Mucosa of descending colon (tissue), 3 donors: ENCODE measurements around the gene SLC25A4. TPM values are rescaled to one million over a fixed set of nuclear protein-coding genes. Genes with fewer than 3 reads are reported as not detected.
"Not testable (repeated sequence)": the region's sequence is repeated elsewhere in the genome, so short reads cannot be mapped to it uniquely, and the experiment has no call there.

ENCODE experiments used
- ATAC-seq: fragments of 200-7000 bp; cut with Tn5 transposase; one replicate; pipeline ENCODE4 v1.9.1; 2020; ENCODE audit warnings: mild to moderate bottlenecking, moderate library complexity
- DNase-seq, 3 donors: peaks; one replicate each; pipeline ENCODE4 v3.0.0-alpha.2; 2020
- H3K36me3 ChIP-seq: fragments of 200-600 bp; one replicate; pipeline ENCODE4 v1.8.0; 2021; ENCODE audit warnings: low read depth, mild to moderate bottlenecking
- H3K4me1 ChIP-seq: fragments of 200-600 bp; one replicate; pipeline ENCODE4 v1.8.0; 2021; ENCODE audit warnings: low read depth, mild to moderate bottlenecking
- H3K4me3 ChIP-seq: fragments of 200-600 bp; one replicate; pipeline ENCODE4 v1.8.0; 2021; ENCODE audit warnings: mild to moderate bottlenecking
- H3K9me3 ChIP-seq: fragments of 200-600 bp; one replicate; pipeline ENCODE4 v1.8.0; 2021; ENCODE audit warnings: mild to moderate bottlenecking
- intact Hi-C, 2 donors: fragments of 100-400 bp; cut with DNase I in 1 of 2; cut with micrococcal nuclease in 1 of 2; formaldehyde crosslinking; loops; one replicate each; pipeline versions ENCODE4 v1.11.0 to v1.11.1; 2022; cut with DNase I, micrococcal nuclease
- total RNA-seq, 3 donors: library from RNA; stranded (reverse); fragmentation: NEBNext Ultra II Directional in 2 of 3; extraction: Animal tissue kit (Norgen Biotek cat#: 25700) in 2 of 3; gene quantifications; one replicate each; pipeline versions ENCODE4 v1.2.1 to v1.2.4, GENCODE V29; 2021 to 2023
- TF ChIP-seq, protein P1 (sequence below): fragments of 200-600 bp; IDR thresholded peaks from one replicate; pipeline ENCODE4 v1.8.0; 2022; ENCODE audit warnings: antibody characterized with exemption, mild to moderate bottlenecking
- donor health status: DM: no; HTN: no; CAD: no; lungs with moderate emphysema.
- donor health status: DM: no; HTN: no; CAD: no.
- donor health status: DM: no; HTN: yes; CAD: no.

SLC25A4 gene
- total RNA-seq, 3 donors from 2014 or later: 30.6 to 115 (median 31.9) TPM

- Histone ChIP-seq H3K36me3 (no peaks in the 10 kb centered on the region), H3K4me1 (no peaks in the 10 kb centered on the region), H3K9me3 (no peaks in the 10 kb centered on the region), H3K4me3 (no peak overlapping the region)
- intact Hi-C loops: no loop called here
- DNase-seq: no peak
- TF ChIP-seq, protein P1, sequence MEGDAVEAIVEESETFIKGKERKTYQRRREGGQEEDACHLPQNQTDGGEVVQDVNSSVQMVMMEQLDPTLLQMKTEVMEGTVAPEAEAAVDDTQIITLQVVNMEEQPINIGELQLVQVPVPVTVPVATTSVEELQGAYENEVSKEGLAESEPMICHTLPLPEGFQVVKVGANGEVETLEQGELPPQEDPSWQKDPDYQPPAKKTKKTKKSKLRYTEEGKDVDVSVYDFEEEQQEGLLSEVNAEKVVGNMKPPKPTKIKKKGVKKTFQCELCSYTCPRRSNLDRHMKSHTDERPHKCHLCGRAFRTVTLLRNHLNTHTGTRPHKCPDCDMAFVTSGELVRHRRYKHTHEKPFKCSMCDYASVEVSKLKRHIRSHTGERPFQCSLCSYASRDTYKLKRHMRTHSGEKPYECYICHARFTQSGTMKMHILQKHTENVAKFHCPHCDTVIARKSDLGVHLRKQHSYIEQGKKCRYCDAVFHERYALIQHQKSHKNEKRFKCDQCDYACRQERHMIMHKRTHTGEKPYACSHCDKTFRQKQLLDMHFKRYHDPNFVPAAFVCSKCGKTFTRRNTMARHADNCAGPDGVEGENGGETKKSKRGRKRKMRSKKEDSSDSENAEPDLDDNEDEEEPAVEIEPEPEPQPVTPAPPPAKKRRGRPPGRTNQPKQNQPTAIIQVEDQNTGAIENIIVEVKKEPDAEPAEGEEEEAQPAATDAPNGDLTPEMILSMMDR: no peak
- ATAC-seq: no peak
These were observed 43.1 kb upstream of the SLC25A4 start for GRCh38 chr4:185099940-185100339.

GRCh38 chr4:185100423-185100822 lies 42.6 kb upstream of the SLC25A4 start:
- Histone ChIP-seq H3K9me3 (no peaks in the 10 kb centered on the region), H3K4me1 (no peaks in the 10 kb centered on the region), H3K36me3 (no peaks in the 10 kb centered on the region), H3K4me3 (no peak overlapping the region)
- no peak for ATAC-seq
- TF ChIP-seq, protein P1: no peak
- no peak for DNase-seq
- intact Hi-C loops: no loop called here

DNA sequence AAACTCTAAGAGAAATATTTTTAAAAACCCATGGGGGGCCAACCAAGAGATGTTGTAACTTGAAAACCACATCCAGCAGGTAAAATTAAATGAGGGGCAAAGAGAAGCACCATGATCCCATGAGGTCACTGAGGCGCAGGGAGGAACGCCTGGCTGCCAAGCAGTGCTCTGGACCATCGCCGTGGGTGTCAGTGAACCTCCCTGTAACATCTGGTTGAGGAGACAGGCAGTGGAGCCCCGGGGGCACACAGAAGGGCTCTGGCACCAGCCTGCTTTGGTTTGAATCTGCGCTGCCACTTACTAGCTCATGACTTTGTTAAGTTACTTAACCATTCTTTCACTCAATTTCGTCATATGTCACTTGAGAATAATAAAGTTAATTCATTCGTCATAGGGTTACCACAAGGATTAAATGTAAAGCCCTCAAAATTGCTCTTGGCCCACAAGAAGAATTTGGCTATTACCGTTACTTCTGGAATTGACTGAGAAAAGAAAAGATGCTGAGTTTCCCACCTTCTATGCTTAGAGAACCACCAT lies 41.6 kb upstream of the SLC25A4 start:
- intact Hi-C loops: no loop called here
- no peak overlapping the region for H3K4me3 ChIP-seq
- H3K4me1 ChIP-seq: no peaks in the 10 kb centered on the region
- DNase-seq (no peak), ATAC-seq (no peak)
- no peaks in the 10 kb centered on the region for H3K9me3 ChIP-seq
- TF ChIP-seq, protein P1: no peak
- no peaks in the 10 kb centered on the region for H3K36me3 ChIP-seq

- Histone ChIP-seq H3K4me1 (no peaks in the 10 kb centered on the region), H3K4me3 (no peak overlapping the region), H3K36me3 (no peaks in the 10 kb centered on the region), H3K9me3 (no peaks in the 10 kb centered on the region)
- intact Hi-C loops: no loop called here
- no peak for DNase-seq
- ATAC-seq: no peak
- TF ChIP-seq, protein P1: no peak
These were observed 38.3 kb upstream of the SLC25A4 start for GRCh38 chr4:185104733-185105132.

GRCh38 chr4:185106353-185106752 lies 36.7 kb upstream of the SLC25A4 start:
- intact Hi-C loops: no loop called here
- no peaks in the 10 kb centered on the region for H3K9me3 ChIP-seq
- no peak overlapping the region for H3K4me3 ChIP-seq
- ATAC-seq (no peak), DNase-seq (no peak)
- H3K4me1 ChIP-seq: no peaks in the 10 kb centered on the region
- no peaks in the 10 kb centered on the region for H3K36me3 ChIP-seq
- TF ChIP-seq, protein P1: no peak

DNA sequence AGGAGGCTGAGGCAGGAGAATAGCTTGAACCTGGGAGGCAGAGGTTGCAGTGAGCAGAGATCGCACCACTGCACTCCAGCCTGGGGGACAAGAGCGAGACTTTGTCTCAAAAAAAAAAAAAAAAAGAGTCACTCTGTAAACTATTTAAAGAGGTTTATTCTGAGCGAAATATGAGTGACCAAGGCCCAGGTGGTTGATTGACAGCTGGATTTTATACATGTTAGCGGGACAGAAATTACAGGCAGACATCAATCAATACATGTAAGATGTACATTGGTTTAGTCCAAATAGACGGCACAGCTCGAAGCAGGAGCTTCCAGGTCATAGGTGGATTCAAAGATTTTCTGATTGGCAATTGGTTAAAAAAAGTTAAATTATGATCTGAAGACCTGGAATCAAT lies 35.5 kb upstream of the SLC25A4 start:
- DNase-seq, intact Hi-C loops, H3K4me1 ChIP-seq, H3K36me3 ChIP-seq, H3K4me3 ChIP-seq, H3K9me3 ChIP-seq, ATAC-seq: not testable (repeated sequence)
